Lung (tissue), 12 donors: ENCODE measurements around the gene ZNF417. TPM values are rescaled to one million over a fixed set of nuclear protein-coding genes. Genes with fewer than 3 reads are reported as not detected.
A peak's percentile ranks its signal among the peaks of the same experiment; 100 is the strongest.

Experiments
- ATAC-seq: fragments of 200-7000 bp; cut with Tn5 transposase; one replicate; pipeline ENCODE4 v1.9.1; 2020; ENCODE audit warnings: moderate number of reproducible peaks; ENCODE audit not compliant: insufficient read depth, low FRiP score
- DNase-seq, 3 donors: peaks; one replicate each; pipeline ENCODE4 v3.0.0-alpha.2; 2013 to 2017
- H3K27ac ChIP-seq, 2 donors: one replicate each; pipeline ENCODE4 v1.5.1; 2013; ENCODE audit warnings: mild to moderate bottlenecking in 2 of 2, moderate library complexity in 2 of 2, control low read depth in 1 of 2, inconsistent platforms in 1 of 2, low read depth in 1 of 2, low read length in 1 of 2
- H3K27me3 ChIP-seq, 3 donors: one replicate each; pipeline ENCODE4 v1.5.1; 2013; ENCODE audit warnings: low read length in 2 of 3; ENCODE audit not compliant: control insufficient read depth in 3 of 3, insufficient read depth in 3 of 3
- H3K36me3 ChIP-seq, 4 donors: one replicate each; pipeline ENCODE4 v1.5.1; 2013; ENCODE audit warnings: low read length in 4 of 4, mild to moderate bottlenecking in 1 of 4, moderate library complexity in 1 of 4; ENCODE audit not compliant: control insufficient read depth in 4 of 4, insufficient read depth in 4 of 4
- H3K4me1 ChIP-seq, 5 donors: one replicate each; pipeline ENCODE4 v1.5.1; 2013; ENCODE audit warnings: low read length in 5 of 5, mild to moderate bottlenecking in 2 of 5, moderate library complexity in 1 of 5; ENCODE audit not compliant: control insufficient read depth in 5 of 5, insufficient read depth in 5 of 5
- H3K4me3 ChIP-seq: one replicate; pipeline ENCODE4 v1.5.1; 2013; ENCODE audit warnings: mild to moderate bottlenecking, control low read depth, moderate library complexity
- H3K9ac ChIP-seq, 2 donors: one replicate each; pipeline ENCODE4 v1.5.1; 2013; ENCODE audit warnings: low read length in 2 of 2, control low read depth in 1 of 2; ENCODE audit not compliant: insufficient read depth in 1 of 2
- H3K9me3 ChIP-seq, 4 donors: one replicate each; pipeline ENCODE4 v1.5.1; 2013; ENCODE audit warnings: low read length in 3 of 4, mild to moderate bottlenecking in 1 of 4, moderate library complexity in 1 of 4; ENCODE audit not compliant: control insufficient read depth in 4 of 4, insufficient read depth in 3 of 4
- CTCF ChIP-seq: IDR thresholded peaks from 2 replicates; pipeline ENCODE4 v1.5.1; 2012; ENCODE audit warnings: mild to moderate bottlenecking; ENCODE audit errors: control extremely low read depth, extremely low read depth
- WGBS, 2 donors: extraction: QIAGEN DNeasy Blood & Tissue Kit; methylation state at CpG; one replicate each; pipeline ENCODE4 v1.1.7; 2013; 5-methylcytosine and 5-hydroxymethylcytosine counted together
- polyA plus RNA-seq, 2 donors: library from polyadenylated mRNA; stranded (reverse); fragments of 200-250 nt; gene quantifications; one replicate each; pipeline ENCODE4 v1.2.1, GENCODE V29; 2013
- total RNA-seq, 2 donors: library from RNA; depleted of rRNA in 1 of 2; stranded (reverse); fragments of >200 nt in 1 of 2; gene quantifications; one replicate each; pipeline ENCODE4 v1.2.1, GENCODE V29; 2014 to 2021
- donor health status: control.
- donor health status: control.
- donor health status: Bipolar disorder and iron deficiency.
- donor health status: healthy.
- donor health status: DM: yes; HTN: yes; CAD: no.

ZNF417 gene
- total and polyA plus RNA-seq, 4 donors = 3.3 to 39.0 (median 10.2) TPM

- ATAC-seq (no peak), DNase-seq (no peak)
- H3K27ac ChIP-seq = no peak overlapping the region
- no peak overlapping the region for H3K4me3 ChIP-seq
- H3K9ac ChIP-seq = no peak overlapping the region
- TF ChIP-seq CTCF = no peak
- no peaks in the 10 kb centered on the region for H3K27me3 ChIP-seq
- H3K36me3 ChIP-seq = peaks cover 12 to 84% (median 52%) of the 10 kb centered on the region in 4 donors
- H3K9me3 ChIP-seq = peaks cover 0 to 76% (median 52%) of the 10 kb centered on the region in 4 donors
- H3K4me1 ChIP-seq = no peaks in the 10 kb centered on the region
- 98 to 99% methylated on average over 4 of the region's 4 CpGs for WGBS, 2 donors
Measured at GRCh38 chr19:57927587-57927986, 11.2 kb upstream of the ZNF417 start.

GRCh38 chr19:57914531-57914930 is 1.9 kb downstream of the ZNF417 start:
- H3K9me3 ChIP-seq = peaks cover 0 to 19% (median 0%) of the 10 kb centered on the region in 4 donors
- ATAC-seq (no peak), DNase-seq (peak in 1 of 3 donors; percentile 13)
- no peak overlapping the region for H3K4me3 ChIP-seq
- WGBS, 2 donors = 77 to 86% methylated on average over 3 of the region's 3 CpGs
- H3K27ac ChIP-seq = no peak overlapping the region
- no peak for TF ChIP-seq CTCF
- peaks cover 3 to 12% (median 11%) of the 10 kb centered on the region in 4 donors for H3K36me3 ChIP-seq
- H3K4me1 ChIP-seq = peaks cover 4 to 13% (median 7%) of the 10 kb centered on the region in 5 donors
- no peaks in the 10 kb centered on the region for H3K27me3 ChIP-seq
- H3K9ac ChIP-seq = no peak overlapping the region

GRCh38 chr19:57907394-57907793 is 9.0 kb downstream of the ZNF417 start:
- TF ChIP-seq CTCF = no peak
- 68 to 84% methylated on average over 3 of the region's 3 CpGs for WGBS, 2 donors
- no peak for DNase-seq

GRCh38 chr19:57905258-57905657 is 11.1 kb downstream of the ZNF417 start:
- peaks cover 0 to 4% (median 0%) of the 10 kb centered on the region in 5 donors for H3K4me1 ChIP-seq
- ATAC-seq = no peak
- H3K27ac ChIP-seq = no peak overlapping the region
- 83 to 92% methylated on average over 6 of the region's 6 CpGs for WGBS, 2 donors
- no peaks in the 10 kb centered on the region for H3K27me3 ChIP-seq
- no peak overlapping the region for H3K9ac ChIP-seq
- TF ChIP-seq CTCF = no peak
- H3K9me3 ChIP-seq = peaks cover 0 to 16% (median 0%) of the 10 kb centered on the region in 4 donors
- DNase-seq = no peak
- H3K4me3 ChIP-seq = no peak overlapping the region
- H3K36me3 ChIP-seq = peaks cover 0 to 20% (median 13%) of the 10 kb centered on the region in 4 donors

More at GRCh38 chr19:57907394-57907793, 9.0 kb downstream of the ZNF417 start:
- no peak overlapping the region for H3K27ac ChIP-seq
- peaks cover 0 to 4% (median 0%) of the 10 kb centered on the region in 5 donors for H3K4me1 ChIP-seq
- no peak overlapping the region for H3K4me3 ChIP-seq
- peaks cover 0 to 28% (median 22%) of the 10 kb centered on the region in 4 donors for H3K36me3 ChIP-seq
- peaks cover 0 to 31% (median 0%) of the 10 kb centered on the region in 4 donors for H3K9me3 ChIP-seq
- H3K27me3 ChIP-seq = no peaks in the 10 kb centered on the region
- no peak for ATAC-seq
- H3K9ac ChIP-seq = no peak overlapping the region
